Prostate gland (tissue), 2 donors: ENCODE measurements around the gene MAFG. TPM values are rescaled to one million over a fixed set of nuclear protein-coding genes. Genes with fewer than 3 reads are reported as not detected.

Experiments
- DNase-seq: peaks from one replicate; pipeline ENCODE4 v3.0.0-alpha.2; 2019; ENCODE audit warnings: low spot score
- H3K27ac ChIP-seq, 2 donors: fragments of 200-600 bp; sonication (generic); 2 replicates each; pipeline ENCODE4 v1.5.1; 2017 to 2019
- H3K27me3 ChIP-seq: fragments of 200-600 bp; sonication (generic); replicated peaks from 2 replicates; pipeline ENCODE4 v1.5.1; 2019; ENCODE audit not compliant: insufficient read depth
- H3K36me3 ChIP-seq, 2 donors: fragments of 200-600 bp; sonication (generic); 1 replicate in 1 of 2; 2 replicates in 1 of 2; pipeline versions ENCODE4 v1.5.1 to v1.8.1; 2017 to 2019
- H3K4me1 ChIP-seq: fragments of 200-600 bp; sonication (generic); replicated peaks from 2 replicates; pipeline ENCODE4 v1.5.1; 2019
- H3K4me3 ChIP-seq, 2 donors: fragments of 200-600 bp; sonication (generic); 2 replicates each; pipeline ENCODE4 v1.5.1; 2017 to 2019
- H3K9me3 ChIP-seq: fragments of 200-600 bp; sonication (generic); 2 replicates; pipeline ENCODE4 v1.5.1; 2017
- CTCF ChIP-seq, 4 experiments: fragments of 200-600 bp in 2 of 4; fragments of 450-650 bp in 2 of 4; sonication (generic) in 2 of 4; IDR thresholded peaks; 1 replicate in 3 of 4; 2 replicates in 1 of 4; pipeline ENCODE4 v1.5.1; 2016 to 2019; ENCODE audit warnings: antibody characterized with exemption in 4 of 4, mild to moderate bottlenecking in 2 of 4, moderate library complexity in 2 of 4
- POLR2A ChIP-seq: fragments of 450-650 bp; IDR thresholded peaks from one replicate; pipeline ENCODE4 v1.6.1; 2016; ENCODE audit warnings: antibody characterized with exemption, mild to moderate bottlenecking
- POLR2AphosphoS5 ChIP-seq: sonication (generic); formaldehyde crosslinking; IDR thresholded peaks from one replicate; pipeline ENCODE4 v1.6.1; 2017; ENCODE audit warnings: antibody characterized with exemption
- WGBS: methylation state at CpG from one replicate; pipeline ENCODE4 v1.1.5; 2018; 5-methylcytosine and 5-hydroxymethylcytosine counted together
- intact Hi-C: fragments of 100-400 bp; cut with DNase I; formaldehyde crosslinking; loops from one replicate; pipeline ENCODE4 v1.14.2; 2022
- total RNA-seq, 2 donors: library from RNA; depleted of rRNA; stranded (reverse); fragments of >200 nt; gene quantifications; one replicate each; pipeline ENCODE4 v1.1.0, GENCODE V29; 2016

Gene MAFG
- total RNA-seq, 2 donors from 2014 or later = 11.3 to 27.7 TPM

DNA sequence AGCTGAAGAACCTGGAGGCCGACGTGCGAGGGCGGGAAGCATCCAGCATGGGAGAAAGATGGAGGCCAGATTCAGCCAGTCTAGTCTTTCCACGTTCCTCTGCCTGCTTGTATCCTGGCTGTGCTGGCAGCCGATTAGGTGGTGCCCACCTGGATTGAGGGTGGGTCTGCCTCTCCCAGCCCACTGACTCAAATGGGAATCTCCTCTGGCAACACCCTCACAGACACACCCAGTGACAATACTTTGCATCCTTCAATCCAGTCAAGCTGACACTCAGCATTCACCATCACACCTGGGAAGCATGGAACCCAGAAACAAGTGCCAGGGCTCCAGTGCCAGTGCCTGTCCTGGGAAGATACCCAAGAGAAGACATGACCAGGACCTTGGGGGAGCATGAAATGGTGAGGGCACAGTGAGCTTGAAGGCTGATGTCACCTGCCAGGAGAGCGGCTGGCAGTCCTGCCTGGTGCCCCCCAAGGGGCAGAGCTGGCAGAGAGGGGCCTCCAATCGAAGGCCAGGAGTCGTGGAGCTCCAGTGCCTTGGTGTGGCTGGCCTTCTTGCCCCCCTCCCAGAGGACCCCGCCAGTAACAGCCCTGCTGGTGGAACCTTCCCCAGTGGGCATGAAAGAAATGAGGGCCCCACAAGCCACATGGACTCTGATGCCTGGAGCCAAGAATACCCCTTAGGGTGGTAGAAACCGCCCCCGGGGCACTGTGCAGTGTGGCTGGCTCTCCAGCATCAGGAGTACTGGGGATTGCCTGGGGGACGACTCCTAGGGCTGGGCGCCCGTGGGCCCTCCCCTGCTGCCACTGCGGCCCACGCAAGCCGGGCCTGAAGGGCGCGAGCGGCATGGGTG, 26.1 kb downstream of the MAFG start:
- peaks cover 4% of the 10 kb centered on the region for H3K4me1 ChIP-seq
- DNase-seq = no peak
- H3K36me3 ChIP-seq = peaks cover 0 to 5% of the 10 kb centered on the region in 2 donors
- H3K27me3 ChIP-seq = no peaks in the 10 kb centered on the region
- peak overlapping the region; percentile 19 to 33 for H3K4me3 ChIP-seq
- no peak overlapping the region for H3K27ac ChIP-seq
- no peak for TF ChIP-seq POLR2AphosphoS5
- TF ChIP-seq POLR2A = no peak
- no peak for TF ChIP-seq CTCF (IDR thresholded peaks at IDR 0.05)
- 52% methylated on average over 21 of the region's 21 CpGs for WGBS
- intact Hi-C loops = no loop called here
- no peaks in the 10 kb centered on the region for H3K9me3 ChIP-seq

DNA sequence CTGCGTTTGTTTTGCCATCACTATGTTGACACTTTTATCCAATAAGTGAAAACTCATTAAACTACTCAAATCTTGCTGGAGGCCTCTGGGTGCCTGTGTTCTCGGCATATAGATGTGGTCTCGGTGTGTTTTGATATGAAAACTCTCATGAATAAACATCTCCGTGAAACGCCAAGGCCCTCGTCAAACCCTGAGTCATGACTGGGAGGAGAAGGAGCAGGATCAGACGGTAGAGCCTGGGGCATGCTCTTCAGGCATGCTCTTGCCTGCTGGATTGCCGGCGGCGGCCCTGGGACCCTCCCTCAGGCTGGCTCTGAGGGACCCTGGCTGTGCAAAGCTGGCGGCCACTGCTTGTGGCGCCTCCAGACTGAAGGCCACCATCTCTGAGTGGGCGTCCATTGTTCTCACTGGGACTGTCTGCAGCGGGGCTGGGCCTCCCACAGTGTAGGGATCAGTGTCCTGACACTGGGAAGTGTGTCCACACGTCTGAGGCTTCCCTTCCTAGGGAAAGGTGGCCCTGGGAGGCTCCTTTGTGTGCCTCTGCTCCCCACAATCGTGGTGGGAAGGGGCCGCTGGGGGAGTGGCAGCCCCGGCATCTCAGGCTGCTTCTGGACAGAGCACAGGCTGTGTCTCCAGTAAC, 27.2 kb downstream of the MAFG start:
- intact Hi-C loops = no loop called here
- no peak overlapping the region for H3K4me3 ChIP-seq
- 64% methylated on average over 13 of the region's 18 CpGs for WGBS

DNA sequence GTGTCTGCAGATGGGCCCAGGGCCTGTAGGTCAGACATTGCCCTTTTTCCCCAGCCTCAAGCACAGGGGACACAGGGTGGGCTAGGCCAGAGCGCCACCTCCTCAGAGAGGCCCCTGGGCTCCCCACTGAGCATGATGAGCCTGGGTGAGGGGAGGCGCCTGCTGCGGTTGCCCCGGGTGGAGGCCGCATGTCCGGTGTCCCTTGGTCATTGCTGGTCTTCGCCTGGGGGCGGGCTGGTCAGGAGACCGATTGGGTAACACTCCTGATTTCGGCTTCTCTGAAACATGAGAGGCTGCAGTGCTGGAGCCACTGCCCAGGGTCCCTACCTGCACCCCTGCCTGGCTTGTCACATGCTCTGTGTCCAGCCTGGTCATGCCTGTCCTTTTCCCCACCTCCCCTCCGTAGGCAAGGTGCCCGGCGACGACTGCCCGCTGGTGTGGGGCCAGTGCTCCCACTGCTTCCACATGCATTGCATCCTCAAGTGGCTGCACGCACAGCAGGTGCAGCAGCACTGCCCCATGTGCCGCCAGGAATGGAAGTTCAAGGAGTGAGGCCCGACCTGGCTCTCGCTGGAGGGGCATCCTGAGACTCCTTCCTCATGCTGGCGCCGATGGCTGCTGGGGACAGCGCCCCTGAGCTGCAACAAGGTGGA, 27.9 kb downstream of the MAFG start:
- Histone ChIP-seq H3K9me3 (no peaks in the 10 kb centered on the region), H3K27ac (no peak overlapping the region), H3K4me3 (no peak overlapping the region), H3K36me3 (peaks cover 0 to 5% of the 10 kb centered on the region in 2 donors), H3K4me1 (peaks cover 4% of the 10 kb centered on the region), H3K27me3 (no peaks in the 10 kb centered on the region)
- intact Hi-C loops = no loop called here
- DNase-seq = no peak
- TF ChIP-seq POLR2A = no peak
- TF ChIP-seq POLR2AphosphoS5 = no peak
- TF ChIP-seq CTCF (IDR thresholded peaks at IDR 0.05) = no peak
- 95% methylated on average over 21 of the region's 22 CpGs for WGBS

More for the DNA sequence above, 27.2 kb downstream of the MAFG start:
- TF ChIP-seq POLR2A (no peak), POLR2AphosphoS5 (no peak), CTCF (IDR thresholded peaks at IDR 0.05) (no peak)
- Histone ChIP-seq H3K36me3 (peaks cover 0 to 5% of the 10 kb centered on the region in 2 donors), H3K4me1 (peaks cover 4% of the 10 kb centered on the region), H3K27me3 (no peaks in the 10 kb centered on the region), H3K27ac (no peak overlapping the region), H3K9me3 (no peaks in the 10 kb centered on the region)
- no peak for DNase-seq

- H3K9me3 ChIP-seq = no peaks in the 10 kb centered on the region
- peaks cover 4% of the 10 kb centered on the region for H3K4me1 ChIP-seq
- WGBS = 88% methylated on average over 9 of the region's 9 CpGs
- no peak overlapping the region for H3K4me3 ChIP-seq
- intact Hi-C loops = no loop called here
- H3K27ac ChIP-seq = no peak overlapping the region
- no peak for DNase-seq
- no peaks in the 10 kb centered on the region for H3K27me3 ChIP-seq
- peaks cover 0 to 5% of the 10 kb centered on the region in 2 donors for H3K36me3 ChIP-seq
- TF ChIP-seq CTCF (IDR thresholded peaks at IDR 0.05) = no peak
- no peak for TF ChIP-seq POLR2A
- TF ChIP-seq POLR2AphosphoS5 = no peak
Observed at GRCh38 chr17:81898885-81899284, 28.6 kb downstream of the MAFG start.
